Metanephros (tissue), 1 donor: ENCODE measurements around the gene NPRL2. TPM values are rescaled to one million over a fixed set of nuclear protein-coding genes. Genes with fewer than 3 reads are reported as not detected.

Experiments used
- total RNA-seq: library from RNA; depleted of rRNA; stranded (reverse); fragments of >200 nt; gene quantifications from one replicate; pipeline ENCODE4 v1.2.3, GENCODE V29; 2014

NPRL2 gene
- 27.5 TPM for total RNA-seq

GRCh38 chr3:50350527-50351322 is at the start of gene NPRL2, which contains the start of gene CYB561D2:
Gene NPRL2, minus strand, starts transcription at chr3:50350775. Its CDS starts 123 bp downstream, at chr3:50350652.
Gene CYB561D2, plus strand, starts transcription at chr3:50350862. Its CDS starts 572 bp downstream, at chr3:50351434.

GRCh38 chr3:50358911-50359759 is 8.6 kb upstream of the NPRL2 start, which contains the start of gene TMEM115:
Gene TMEM115, minus strand, starts transcription at chr3:50359521. Its CDS starts 458 bp downstream, at chr3:50359063.

GRCh38 chr3:50345586-50346234 is 4.9 kb downstream of the NPRL2 start, which contains the start of gene ZMYND10:
Gene ZMYND10, minus strand, starts transcription at chr3:50345732. Its CDS starts 153 bp downstream, at chr3:50345579.

DNA sequence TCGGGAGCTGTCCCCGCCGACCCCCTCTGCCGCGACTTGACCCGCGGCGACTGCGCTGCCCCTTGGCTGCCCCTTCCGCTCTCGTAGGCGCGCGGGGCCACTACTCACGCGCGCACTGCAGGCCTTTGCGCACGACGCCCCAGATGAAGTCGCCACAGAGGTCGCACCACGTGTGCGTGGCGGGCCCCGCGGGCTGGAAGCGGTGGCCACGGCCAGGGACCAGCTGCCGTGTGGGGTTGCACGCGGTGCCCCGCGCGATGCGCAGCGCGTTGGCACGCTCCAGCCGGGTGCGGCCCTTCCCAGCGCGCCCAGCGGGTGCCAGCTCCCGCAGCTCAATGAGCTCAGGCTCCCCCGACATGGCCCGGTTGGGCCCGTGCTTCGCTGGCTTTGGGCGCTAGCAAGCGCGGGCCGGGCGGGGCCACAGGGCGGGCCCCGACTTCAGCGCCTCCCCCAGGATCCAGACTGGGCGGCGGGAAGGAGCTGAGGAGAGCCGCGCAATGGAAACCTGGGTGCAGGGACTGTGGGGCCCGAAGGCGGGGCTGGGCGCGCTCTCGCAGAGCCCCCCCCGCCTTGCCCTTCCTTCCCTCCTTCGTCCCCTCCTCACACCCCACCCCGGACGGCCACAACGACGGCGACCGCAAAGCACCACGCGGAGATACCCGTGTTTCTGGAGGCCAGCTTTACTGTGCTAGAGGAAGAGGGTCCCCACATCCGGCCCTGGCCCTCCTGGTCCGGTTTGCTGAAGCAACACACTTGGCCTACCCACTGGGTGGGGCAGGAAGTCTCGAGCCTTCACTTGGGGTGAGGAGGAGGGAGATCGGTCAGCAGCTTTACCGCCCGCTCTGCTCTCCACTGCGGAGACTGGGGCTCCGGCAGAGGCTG is 9.9 kb downstream of the NPRL2 start, which contains the start of gene RASSF1:
RASSF1 (minus strand) TSS at position 389 of the 882 bp plus-strand sequence; CDS start at position 358, 31 bp downstream.

DNA sequence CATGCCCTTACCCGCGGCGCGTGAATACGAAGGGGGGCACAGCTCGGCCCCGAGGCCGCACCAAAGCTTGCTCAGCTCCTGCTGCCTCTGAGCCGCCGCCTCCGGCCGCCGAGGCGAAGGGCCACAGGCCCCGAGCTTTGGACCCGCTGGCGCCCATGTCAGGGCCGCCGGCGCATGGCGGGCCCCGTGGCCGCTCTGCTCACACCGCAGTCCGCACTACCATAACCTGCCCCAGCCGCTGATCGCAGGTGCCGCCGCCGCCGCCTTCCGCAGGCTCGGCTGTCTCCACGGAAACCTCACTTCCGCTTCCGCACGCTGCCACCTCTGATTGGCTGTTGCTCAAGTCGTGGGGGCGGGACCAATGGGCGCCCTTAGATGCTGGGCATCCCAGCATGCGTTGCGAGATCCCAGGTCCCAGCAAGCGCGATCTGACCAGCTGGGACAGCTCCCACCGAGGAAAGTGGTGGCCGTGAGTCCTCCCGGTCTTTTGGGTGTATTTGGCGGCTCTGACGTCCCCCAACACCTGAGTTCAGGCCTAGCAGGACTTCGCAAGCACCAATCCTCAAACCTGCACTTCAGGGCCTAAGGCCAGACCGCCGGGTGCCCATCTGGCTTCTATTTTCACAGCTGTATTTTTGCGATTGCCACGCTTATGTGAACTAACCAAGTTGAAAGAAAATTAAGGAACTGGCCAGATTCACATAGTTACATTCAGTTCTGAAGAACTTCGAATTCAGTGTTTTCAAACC is 22.5 kb downstream of the NPRL2 start, which contains the start of gene TUSC2:
TUSC2 (minus strand) TSS at position 281 of the 749 bp plus-strand sequence; CDS start at position 157, 124 bp downstream.

GRCh38 chr3:50322386-50323091 is 28.0 kb downstream of the NPRL2 start, which contains the start of gene HYAL2:
Gene HYAL2, minus strand, starts transcription at chr3:50322745. Its CDS starts 2,256 bp downstream, at chr3:50320489.

DNA sequence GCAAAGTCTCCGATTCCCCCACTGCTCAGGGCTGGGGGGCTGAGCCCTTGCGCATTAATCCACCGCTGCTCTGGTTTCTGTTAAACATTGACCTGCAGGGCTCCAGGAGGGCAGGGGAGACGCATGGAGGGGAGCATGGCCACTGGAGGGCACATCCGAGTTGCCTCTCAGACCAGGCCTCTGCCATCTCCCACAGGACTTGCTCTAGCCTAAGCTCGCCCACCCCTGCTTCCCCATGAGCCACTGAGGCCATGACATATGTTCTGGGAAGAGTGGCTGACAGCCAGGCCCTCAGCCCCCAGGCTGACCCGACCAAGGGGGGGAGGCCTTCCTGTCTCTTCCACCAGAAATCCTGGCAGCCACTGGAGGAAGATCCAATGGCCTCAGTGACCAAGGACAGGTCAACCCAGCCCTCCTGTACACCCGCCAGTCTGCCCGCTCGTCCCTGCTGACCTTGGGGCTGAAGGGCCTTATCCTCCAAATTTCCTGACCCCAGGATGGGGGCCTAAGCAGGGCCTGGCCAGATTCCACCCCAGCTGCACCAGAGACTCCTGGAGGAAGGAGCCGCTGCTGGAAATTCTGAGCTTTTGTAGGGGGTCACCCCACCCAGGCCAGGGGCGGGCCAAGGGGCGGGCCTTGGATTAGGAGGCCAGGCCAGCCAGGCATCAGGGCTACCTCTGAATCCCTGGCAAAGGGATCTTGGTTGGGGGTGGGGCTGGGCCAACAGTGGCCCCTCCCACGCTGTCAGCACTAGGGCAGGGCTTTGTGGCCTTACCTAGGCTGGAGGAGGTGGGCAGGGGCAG is 47.4 kb downstream of the NPRL2 start, which contains the start of gene HYAL1:
HYAL1 (minus strand) TSS at position 562 of the 803 bp plus-strand sequence. CDS start 618 bp downstream, outside the sequence.

GRCh38 chr3:50298836-50299637 is 51.5 kb downstream of the NPRL2 start, which contains the start of the genes HYAL3 and NAA80:
Gene HYAL3, minus strand, starts transcription at chr3:50299405. Its CDS starts 3,803 bp downstream, at chr3:50295602.
Gene NAA80, minus strand, starts transcription at chr3:50299405. Its CDS starts 1,942 bp downstream, at chr3:50297463.

Other genes starting within 250 kb of the NPRL2 start
- 42.8 TPM for gene SEMA3F, start 195.5 kb downstream of the NPRL2 start, total RNA-seq
- not detected for gene GNAT1, start 159.2 kb downstream of the NPRL2 start, total RNA-seq
- gene SLC38A3, start 145.5 kb downstream of the NPRL2 start, total RNA-seq: 2.9 TPM
- 159 TPM for gene GNAI2, start 114.6 kb downstream of the NPRL2 start, total RNA-seq
- 70.1 TPM for gene SEMA3B, start 81.6 kb downstream of the NPRL2 start, total RNA-seq
- gene LSMEM2, start 71.7 kb downstream of the NPRL2 start, total RNA-seq: 3.2 TPM
- 31.7 TPM for gene IFRD2, start 58.3 kb downstream of the NPRL2 start, total RNA-seq
- gene HYAL3, start 51.4 kb downstream of the NPRL2 start, total RNA-seq: 3.7 TPM
- 4.8 TPM for gene NAA80, start 51.4 kb downstream of the NPRL2 start, total RNA-seq
- gene HYAL1, start 47.2 kb downstream of the NPRL2 start, total RNA-seq: 6.3 TPM
- gene HYAL2, start 28.0 kb downstream of the NPRL2 start, total RNA-seq: 128 TPM
- 10.5 TPM for gene TUSC2, start 22.6 kb downstream of the NPRL2 start, total RNA-seq
- 35.8 TPM for gene RASSF1, start 9.9 kb downstream of the NPRL2 start, total RNA-seq
- gene ZMYND10, start 5.0 kb downstream of the NPRL2 start, total RNA-seq: 3.9 TPM
- 18.0 TPM for gene CYB561D2, start 87 bp upstream of the NPRL2 start, total RNA-seq
- gene TMEM115, start 8.7 kb upstream of the NPRL2 start, total RNA-seq: 37.8 TPM
- gene CACNA2D2, start 152.9 kb upstream of the NPRL2 start, total RNA-seq: 10.1 TPM
- gene C3orf18, start 217.0 kb upstream of the NPRL2 start, total RNA-seq: 14.2 TPM
- 16.1 TPM for gene HEMK1, start 218.7 kb upstream of the NPRL2 start, total RNA-seq